ENCODE measurements around the gene PIK3R5.

Gene PIK3R5

GRCh38 chr17:8905331-8905730 is 60.2 kb downstream of the PIK3R5 start:
- H3K4me3 ChIP-seq (ENCODE audit: insufficient read depth, low read length, poor library complexity, severe bottlenecking) = no peak overlapping the region
- no peaks in the 10 kb centered on the region for H4K20me1 ChIP-seq (ENCODE audit: low read depth, low read length)
- H3K4me2 ChIP-seq (ENCODE audit: low read depth, low read length, poor library complexity, severe bottlenecking) = no peak overlapping the region
- H3F3A ChIP-seq (ENCODE audit: insufficient read depth) = no peaks in the 10 kb centered on the region
- H3K9me2 ChIP-seq (replicated peaks; ENCODE audit: insufficient read depth, low read length) = no peaks in the 10 kb centered on the region
- H3K27ac ChIP-seq (ENCODE audit: low read depth, low read length) = no peak overlapping the region
- no peaks in the 10 kb centered on the region for H3K27me3 ChIP-seq (ENCODE audit: low read length)
- H3K9me3 ChIP-seq (ENCODE audit: insufficient read depth, low read length) = no peaks in the 10 kb centered on the region
- H2AFZ ChIP-seq (ENCODE audit: low read depth, low read length, severe bottlenecking) = no peak overlapping the region
- no peaks in the 10 kb centered on the region for H3K79me2 ChIP-seq (ENCODE audit: insufficient read depth, low read length)
- TF ChIP-seq CTCF (IDR thresholded peaks at IDR 0.05; ENCODE audit: insufficient read depth, low read length, poor library complexity, severe bottlenecking) = no peak
- TF ChIP-seq EZH2phosphoT487 (conservative IDR thresholded peaks at IDR 0.05; ENCODE audit: low read length) = no peak
- no peak overlapping the region for H3K9ac ChIP-seq (ENCODE audit: low read length)
- H3K36me3 ChIP-seq (ENCODE audit: low read length) = no peaks in the 10 kb centered on the region

- Histone ChIP-seq H3K4me2 (ENCODE audit: low read depth, low read length, poor library complexity, severe bottlenecking) (no peak overlapping the region), H3K27me3 (ENCODE audit: low read length) (no peaks in the 10 kb centered on the region)
These were observed 60.8 kb downstream of the PIK3R5 start for GRCh38 chr17:8904686-8905085.

GRCh38 chr17:8904201-8904600 is 61.3 kb downstream of the PIK3R5 start:
- no peaks in the 10 kb centered on the region for H4K20me1 ChIP-seq (ENCODE audit: low read depth, low read length)
- no peak overlapping the region for H3K9ac ChIP-seq (ENCODE audit: low read length)
- no peaks in the 10 kb centered on the region for H3K27me3 ChIP-seq (ENCODE audit: low read length)
- H3K27ac ChIP-seq (ENCODE audit: low read depth, low read length) = no peak overlapping the region
- TF ChIP-seq CTCF (IDR thresholded peaks at IDR 0.05; ENCODE audit: insufficient read depth, low read length, poor library complexity, severe bottlenecking) (no peak), EZH2phosphoT487 (conservative IDR thresholded peaks at IDR 0.05; ENCODE audit: low read length) (no peak)
- no peaks in the 10 kb centered on the region for H3K9me3 ChIP-seq (ENCODE audit: insufficient read depth, low read length)
- H3K36me3 ChIP-seq (ENCODE audit: low read length) = no peaks in the 10 kb centered on the region
- no peaks in the 10 kb centered on the region for H3F3A ChIP-seq (ENCODE audit: insufficient read depth)
- H3K4me2 ChIP-seq (ENCODE audit: low read depth, low read length, poor library complexity, severe bottlenecking) = no peak overlapping the region
- no peak overlapping the region for H2AFZ ChIP-seq (ENCODE audit: low read depth, low read length, severe bottlenecking)
- no peaks in the 10 kb centered on the region for H3K79me2 ChIP-seq (ENCODE audit: insufficient read depth, low read length)
- H3K4me3 ChIP-seq (ENCODE audit: insufficient read depth, low read length, poor library complexity, severe bottlenecking) = no peak overlapping the region
- no peaks in the 10 kb centered on the region for H3K9me2 ChIP-seq (replicated peaks; ENCODE audit: insufficient read depth, low read length)

More at GRCh38 chr17:8904686-8905085, 60.8 kb downstream of the PIK3R5 start:
- Histone ChIP-seq H4K20me1 (ENCODE audit: low read depth, low read length) (no peaks in the 10 kb centered on the region), H3K27ac (ENCODE audit: low read depth, low read length) (no peak overlapping the region), H3K79me2 (ENCODE audit: insufficient read depth, low read length) (no peaks in the 10 kb centered on the region), H3K9me3 (ENCODE audit: insufficient read depth, low read length) (no peaks in the 10 kb centered on the region), H2AFZ (ENCODE audit: low read depth, low read length, severe bottlenecking) (no peak overlapping the region), H3K9ac (ENCODE audit: low read length) (no peak overlapping the region), H3K4me3 (ENCODE audit: insufficient read depth, low read length, poor library complexity, severe bottlenecking) (no peak overlapping the region), H3F3A (ENCODE audit: insufficient read depth) (no peaks in the 10 kb centered on the region), H3K9me2 (replicated peaks; ENCODE audit: insufficient read depth, low read length) (no peaks in the 10 kb centered on the region), H3K36me3 (ENCODE audit: low read length) (no peaks in the 10 kb centered on the region)
- TF ChIP-seq EZH2phosphoT487 (conservative IDR thresholded peaks at IDR 0.05; ENCODE audit: low read length) (no peak), CTCF (IDR thresholded peaks at IDR 0.05; ENCODE audit: insufficient read depth, low read length, poor library complexity, severe bottlenecking) (no peak)

Data from SU-DHL-6 (cell line).